SK-N-SH treated with all-trans-retinoic acid at 6 μM for 48 hours (cell line): ENCODE data around the gene ELP4.

ENCODE experiments used
- BACH2 ChIP-seq: fragments of 250-450 bp; sonication (Bioruptor Pico); IDR thresholded peaks from 2 replicates; pipeline ENCODE4 v1.9.0; 2021; ENCODE audit warnings: mild to moderate bottlenecking, borderline replicate concordance
- ESRRG ChIP-seq: fragments of 250-450 bp; sonication (Bioruptor Pico); IDR thresholded peaks from 2 replicates; pipeline ENCODE4 v1.6.1; 2021; ENCODE audit warnings: mild to moderate bottlenecking
- ISL1 ChIP-seq: fragments of 250-450 bp; sonication (Bioruptor Pico); IDR thresholded peaks from 2 replicates; pipeline ENCODE4 v2.1.2; 2022; ENCODE audit warnings: mild to moderate bottlenecking, moderate library complexity
- RARB ChIP-seq: fragments of 250-450 bp; sonication (Bioruptor Pico); IDR thresholded peaks from 2 replicates; pipeline ENCODE4 v1.8.0; 2021; ENCODE audit warnings: mild to moderate bottlenecking, moderate library complexity
- SNAI2 ChIP-seq: fragments of 250-450 bp; sonication (Bioruptor Pico); IDR thresholded peaks from 2 replicates; pipeline ENCODE4 v1.5.0; 2020; ENCODE audit warnings: mild to moderate bottlenecking, moderate library complexity
- TOX ChIP-seq: fragments of 250-450 bp; sonication (Bioruptor Pico); IDR thresholded peaks from 2 replicates; pipeline ENCODE4 v1.8.0; 2021; ENCODE audit warnings: mild to moderate bottlenecking, moderate library complexity, borderline replicate concordance
- ZFP3 ChIP-seq: fragments of 250-450 bp; sonication (Bioruptor Pico); IDR thresholded peaks from 2 replicates; pipeline ENCODE4 v1.5.0; 2020; ENCODE audit warnings: mild to moderate bottlenecking, moderate library complexity
- TF ChIP-seq, protein P1 (sequence below): fragments of 250-450 bp; sonication (Bioruptor Pico); IDR thresholded peaks from 2 replicates; pipeline ENCODE4 v1.5.1; 2020; ENCODE audit warnings: low read depth, mild to moderate bottlenecking, moderate library complexity
- TF ChIP-seq, protein P2 (sequence below): fragments of 250-450 bp; sonication (Bioruptor Pico); IDR thresholded peaks from 2 replicates; pipeline ENCODE4 v1.8.0; 2020; ENCODE audit warnings: mild to moderate bottlenecking, moderate library complexity, borderline replicate concordance

DNA sequence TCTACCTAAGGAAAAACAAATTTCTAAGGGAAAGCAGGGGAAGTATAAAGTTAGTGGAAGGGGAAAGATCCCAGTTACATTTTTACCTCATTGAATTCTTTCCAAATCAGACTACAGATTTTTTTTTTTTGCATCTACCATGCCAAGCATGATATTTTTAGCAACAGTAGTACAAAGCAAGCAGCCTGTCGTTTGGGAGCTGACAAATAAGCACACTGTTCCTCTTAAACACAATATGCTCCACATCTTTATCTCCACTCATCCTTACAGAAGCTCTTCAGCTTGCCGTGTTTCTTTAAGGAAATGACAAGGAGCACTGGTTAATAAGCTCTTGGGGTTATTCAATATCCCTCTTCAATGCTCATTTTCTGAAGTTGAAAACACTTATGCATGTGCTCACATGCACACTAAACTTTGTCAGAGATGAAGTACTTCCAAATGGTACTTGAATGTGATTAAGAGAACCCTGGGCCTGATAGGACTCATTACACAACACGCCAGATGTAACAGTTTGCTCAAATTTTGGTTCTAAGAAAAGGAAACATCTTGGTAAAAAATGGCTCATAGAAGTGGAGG, 247.8 kb downstream of the ELP4 start:
- TF ChIP-seq, protein P1, sequence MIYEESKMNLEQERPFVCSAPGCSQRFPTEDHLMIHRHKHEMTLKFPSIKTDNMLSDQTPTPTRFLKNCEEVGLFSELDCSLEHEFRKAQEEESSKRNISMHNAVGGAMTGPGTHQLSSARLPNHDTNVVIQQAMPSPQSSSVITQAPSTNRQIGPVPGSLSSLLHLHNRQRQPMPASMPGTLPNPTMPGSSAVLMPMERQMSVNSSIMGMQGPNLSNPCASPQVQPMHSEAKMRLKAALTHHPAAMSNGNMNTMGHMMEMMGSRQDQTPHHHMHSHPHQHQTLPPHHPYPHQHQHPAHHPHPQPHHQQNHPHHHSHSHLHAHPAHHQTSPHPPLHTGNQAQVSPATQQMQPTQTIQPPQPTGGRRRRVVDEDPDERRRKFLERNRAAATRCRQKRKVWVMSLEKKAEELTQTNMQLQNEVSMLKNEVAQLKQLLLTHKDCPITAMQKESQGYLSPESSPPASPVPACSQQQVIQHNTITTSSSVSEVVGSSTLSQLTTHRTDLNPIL (CRISPR knock-in tag), result no peak
- TF ChIP-seq, protein P2, sequence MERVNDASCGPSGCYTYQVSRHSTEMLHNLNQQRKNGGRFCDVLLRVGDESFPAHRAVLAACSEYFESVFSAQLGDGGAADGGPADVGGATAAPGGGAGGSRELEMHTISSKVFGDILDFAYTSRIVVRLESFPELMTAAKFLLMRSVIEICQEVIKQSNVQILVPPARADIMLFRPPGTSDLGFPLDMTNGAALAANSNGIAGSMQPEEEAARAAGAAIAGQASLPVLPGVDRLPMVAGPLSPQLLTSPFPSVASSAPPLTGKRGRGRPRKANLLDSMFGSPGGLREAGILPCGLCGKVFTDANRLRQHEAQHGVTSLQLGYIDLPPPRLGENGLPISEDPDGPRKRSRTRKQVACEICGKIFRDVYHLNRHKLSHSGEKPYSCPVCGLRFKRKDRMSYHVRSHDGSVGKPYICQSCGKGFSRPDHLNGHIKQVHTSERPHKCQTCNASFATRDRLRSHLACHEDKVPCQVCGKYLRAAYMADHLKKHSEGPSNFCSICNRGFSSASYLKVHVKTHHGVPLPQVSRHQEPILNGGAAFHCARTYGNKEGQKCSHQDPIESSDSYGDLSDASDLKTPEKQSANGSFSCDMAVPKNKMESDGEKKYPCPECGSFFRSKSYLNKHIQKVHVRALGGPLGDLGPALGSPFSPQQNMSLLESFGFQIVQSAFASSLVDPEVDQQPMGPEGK (CRISPR knock-in tag), result no peak
- TF ChIP-seq ZFP3 (no peak), SNAI2 (CRISPR knock-in tag) (no peak), ISL1 (CRISPR knock-in tag) (no peak), TOX (CRISPR knock-in tag) (no peak), ESRRG (CRISPR knock-in tag) (no peak), BACH2 (CRISPR knock-in tag) (no peak), RARB (no peak)
